ENCODE results near the gene CABP4. TPM values are rescaled to one million over a fixed set of nuclear protein-coding genes. Genes with fewer than 3 reads are reported as not detected.
A peak's percentile ranks its signal among the peaks of the same experiment; 100 is the strongest.

The CABP4 gene
- total RNA-seq, 1 experiment from 2014 or later, result not detected

DNA sequence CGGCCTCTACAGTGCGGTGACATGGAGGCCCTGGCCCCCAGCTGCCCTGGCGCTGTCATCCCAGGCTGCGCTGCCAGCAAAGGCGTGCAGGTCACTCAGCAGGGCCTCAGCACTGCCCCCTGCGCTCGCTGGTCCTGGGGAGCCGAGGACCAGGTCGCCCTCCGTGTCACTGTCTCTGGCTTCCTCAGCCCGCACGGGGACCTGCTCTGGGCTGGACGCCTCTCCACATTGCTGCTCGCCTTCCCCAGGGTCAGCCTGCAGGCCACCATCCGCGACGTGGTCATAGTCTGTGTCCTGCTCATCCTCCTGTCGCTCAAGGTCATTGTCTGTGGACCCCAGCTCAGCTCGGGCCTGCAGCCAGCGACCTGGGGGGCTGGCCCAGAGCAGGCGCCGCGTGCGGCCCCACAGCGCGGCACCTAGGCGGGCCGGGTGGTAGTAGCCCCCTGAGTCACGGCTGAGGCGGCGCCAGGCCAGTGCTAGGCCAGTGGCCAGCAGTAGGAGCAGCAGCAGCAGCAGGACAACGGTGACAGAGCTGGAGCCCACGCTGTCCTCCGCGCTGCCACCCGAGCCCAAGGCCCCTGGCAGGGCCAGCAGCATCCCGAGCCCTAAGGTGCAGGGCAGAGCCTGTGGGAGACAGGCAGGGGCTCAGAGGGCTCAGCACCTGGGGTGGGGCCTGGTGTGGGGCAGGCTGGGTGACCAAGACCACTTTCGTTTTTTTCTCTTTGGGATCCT lies 19.3 kb upstream of the CABP4 start:
- no peaks in the 10 kb centered on the region for H4K20me1 ChIP-seq (ENCODE audit: insufficient read depth)
- no peaks in the 10 kb centered on the region for H3K9me2 ChIP-seq (ENCODE audit: insufficient read depth)
- CTCF ChIA-PET, result no interaction called here
- H3K9me3 ChIP-seq (ENCODE audit: control insufficient read depth in 1 of 2, insufficient read depth in 1 of 2, low read depth in 1 of 2, low read length in 2 of 2), result no peaks in the 10 kb centered on the region
- H3K36me3 ChIP-seq (ENCODE audit: control insufficient read depth in 1 of 2, insufficient read depth in 2 of 2, low read length in 2 of 2), result peaks cover 10 to 13% of the 10 kb centered on the region in 2 experiments; a peak in 3 of 4 replicates
- no peak overlapping the region for H3K9ac ChIP-seq (ENCODE audit: low read length)
- BruUV-seq (replicated peaks), result no TSS peak
- no peak overlapping the region for H3K4me3 ChIP-seq (replicated peaks in 1 of 2; ENCODE audit: low read depth in 1 of 2, low read length in 2 of 2)
- H3K79me2 ChIP-seq (ENCODE audit: insufficient read depth, low read length), result peaks cover 4% of the 10 kb centered on the region; the same call in 1 of the 2 replicates
- peaks cover 0 to 16% of the 10 kb centered on the region in 2 experiments; a peak in 3 of 4 replicates for H3K4me1 ChIP-seq (ENCODE audit: control insufficient read depth in 1 of 2, insufficient read depth in 2 of 2, low read length in 2 of 2)
- H3K4me2 ChIP-seq (ENCODE audit: low read length), result no peak overlapping the region
- ATAC-seq (no peak), DNase-seq (ENCODE audit: low read depth, low spot score) (no peak)
- RAD21 ChIA-PET (ENCODE audit: low non-redundant PET in 1 of 2, low total read pairs in 2 of 2, uncharacterized antibody in 2 of 2, unreplicated experiment in 2 of 2), result no interaction called here
- peak overlapping the region; percentile 1; the same call in 1 of the 2 replicates for H3K27ac ChIP-seq (ENCODE audit: low read depth, low read length)
- intact Hi-C loops (cut with micrococcal nuclease), result no loop called here
- H2AFZ ChIP-seq (ENCODE audit: low read depth, low read length, poor library complexity, severe bottlenecking), result no peak overlapping the region
- POLR2A ChIA-PET, result no interaction called here
- TF ChIP-seq SRF (IDR thresholded peaks at IDR 0.05; ENCODE audit: low read depth), result no peak
- TF ChIP-seq POLR2AphosphoS5 (IDR thresholded peaks at IDR 0.05; ENCODE audit: low read depth, low read length), result no peak
- no peak for TF ChIP-seq EZH2phosphoT487 (IDR thresholded peaks at IDR 0.05; ENCODE audit: borderline replicate concordance)
- TF ChIP-seq, protein P1, sequence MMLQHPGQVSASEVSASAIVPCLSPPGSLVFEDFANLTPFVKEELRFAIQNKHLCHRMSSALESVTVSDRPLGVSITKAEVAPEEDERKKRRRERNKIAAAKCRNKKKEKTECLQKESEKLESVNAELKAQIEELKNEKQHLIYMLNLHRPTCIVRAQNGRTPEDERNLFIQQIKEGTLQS (IDR thresholded peaks at IDR 0.05), result no peak
- TF ChIP-seq TCF7L2 (IDR thresholded peaks at IDR 0.05; ENCODE audit: borderline replicate concordance, extremely low read depth, insufficient read depth, insufficient read length), result no peak
- TF ChIP-seq POLR2A (IDR thresholded peaks at IDR 0.05; ENCODE audit: borderline replicate concordance, extremely low read depth, insufficient read depth, insufficient read length), result no peak
- no peak for TF ChIP-seq RAD21 (IDR thresholded peaks at IDR 0.05; ENCODE audit: low read depth)
- no peak for TF ChIP-seq ZFX (IDR thresholded peaks at IDR 0.05)
- TF ChIP-seq CEBPB (IDR thresholded peaks at IDR 0.05; ENCODE audit: low read depth), result no peak
- TF ChIP-seq EGR1 (IDR thresholded peaks at IDR 0.05; ENCODE audit: low read depth), result no peak
- TF ChIP-seq ELF1 (IDR thresholded peaks at IDR 0.05; ENCODE audit: borderline replicate concordance, low read depth), result no peak
- H3K27me3 ChIP-seq (ENCODE audit: insufficient read depth, low read length), result no peaks in the 10 kb centered on the region

Measured in HCT116 (cell line).